ENCODE results near the gene C6orf136. TPM values are rescaled to one million over a fixed set of nuclear protein-coding genes. Genes with fewer than 3 reads are reported as not detected.
"Not testable (repeated sequence)": the region's sequence is repeated elsewhere in the genome, so short reads cannot be mapped to it uniquely, and the experiment has no call there.

The C6orf136 gene
- 10 to 100 TPM in 1 of 2 donors, 1 to 10 TPM in 1; 5.1 to 17.4 TPM for total RNA-seq
- 10 to 100 TPM in 1 of 2 donors, 1 to 10 TPM in 1; 9.2 to 26.0 TPM for polyA plus RNA-seq
- long read RNA-seq, donor 1, partial matches to known transcripts = 0 of 3 reads
- long read RNA-seq, donor 1, other reads (novel, unspliced or antisense) = 0 of 3 reads
- long read RNA-seq, donor 2 = 0 reads
- long read RNA-seq, donor 3, partial matches to known transcripts = 0 of 3 reads
- long read RNA-seq, donor 3, other reads (novel, unspliced or antisense) = 0 of 3 reads
- long read RNA-seq, donor 4, partial matches to known transcripts = 0 of 2 reads
- long read RNA-seq, donor 4, other reads (novel, unspliced or antisense) = 0 of 2 reads
- long read RNA-seq, donor 5, transcript C6orf136-203 (6 exons, 1,402 nt) = major isoform, 5 of 14 reads
- long read RNA-seq, donor 5, partial matches to known transcripts = 8 of 14 reads
- long read RNA-seq, donor 5, other reads (novel, unspliced or antisense) = 0 of 14 reads

GRCh38 chr6:30646450-30647241 is at the start of gene C6orf136:
TSS of gene C6orf136 (plus strand) at chr6:30647133. CDS start at chr6:30647232, 99 bp downstream.
- ATAC-seq (ENCODE audit: insufficient read depth, low FRiP score) = peak; percentile 90
- no peak for TF ChIP-seq CTCF (IDR thresholded peaks at IDR 0.05; ENCODE audit: control extremely low read depth, extremely low read depth)
- DNase-seq = peak; percentile 93 to 96 (median 95)
- no peaks in the 10 kb centered on the region for H3K27me3 ChIP-seq (ENCODE audit: control insufficient read depth in 3 of 3, insufficient read depth in 3 of 3, low read length in 2 of 3)
- peaks cover 5 to 26% (median 19%) of the 10 kb centered on the region in 4 donors for H3K36me3 ChIP-seq (ENCODE audit: control insufficient read depth in 4 of 4, insufficient read depth in 4 of 4, low read length in 4 of 4)
- peak within 1 kb of the TSS; percentile 77 for H3K4me3 ChIP-seq
- H3K9me3 ChIP-seq (ENCODE audit: control insufficient read depth in 4 of 4, insufficient read depth in 3 of 4, low read length in 3 of 4) = no peaks in the 10 kb centered on the region
- H3K4me1 ChIP-seq (ENCODE audit: control insufficient read depth in 5 of 5, insufficient read depth in 5 of 5, low read length in 5 of 5) = peaks cover 0 to 10% (median 0%) of the 10 kb centered on the region in 5 donors
- H3K9ac ChIP-seq (ENCODE audit: insufficient read depth in 1 of 2, low read length in 2 of 2) = peak within 1 kb of the TSS; percentile 46 to 59
- H3K27ac ChIP-seq (ENCODE audit: low read depth in 1 of 2, low read length in 1 of 2) = peak within 1 kb of the TSS; percentile 88 to 98
- WGBS, 2 donors = 12 to 19% methylated on average over 32 to 37 of the region's 37 CpGs

- not testable (repeated sequence) for H3K27ac ChIP-seq (ENCODE audit: low read depth in 1 of 2, low read length in 1 of 2); H3K9me3 ChIP-seq (ENCODE audit: control insufficient read depth in 4 of 4, insufficient read depth in 3 of 4, low read length in 3 of 4); H3K4me3 ChIP-seq; H3K4me1 ChIP-seq (ENCODE audit: control insufficient read depth in 5 of 5, insufficient read depth in 5 of 5, low read length in 5 of 5); H3K9ac ChIP-seq (ENCODE audit: insufficient read depth in 1 of 2, low read length in 2 of 2); H3K27me3 ChIP-seq (ENCODE audit: control insufficient read depth in 3 of 3, insufficient read depth in 3 of 3, low read length in 2 of 3)
- H3K36me3 ChIP-seq (ENCODE audit: control insufficient read depth in 4 of 4, insufficient read depth in 4 of 4, low read length in 4 of 4) = peaks cover 6 to 31% (median 16%) of the 10 kb centered on the region in 4 donors
- peak; percentile 84 for TF ChIP-seq CTCF (IDR thresholded peaks at IDR 0.05; ENCODE audit: control extremely low read depth, extremely low read depth)
- WGBS, 2 donors = 75 to 79% methylated on average over 15 of the region's 15 CpGs
- ATAC-seq (ENCODE audit: insufficient read depth, low FRiP score) (peak; percentile 82), DNase-seq (peak; percentile 76 to 80 (median 77))
These were observed 49.4 kb upstream of the C6orf136 start for GRCh38 chr6:30597315-30598144.

GRCh38 chr6:30598912-30599624 is 47.9 kb upstream of the C6orf136 start:
- Histone ChIP-seq H3K27ac (ENCODE audit: low read depth in 1 of 2, low read length in 1 of 2) (no peak overlapping the region), H3K9ac (ENCODE audit: insufficient read depth in 1 of 2, low read length in 2 of 2) (no peak overlapping the region), H3K4me3 (no peak overlapping the region), H3K27me3 (ENCODE audit: control insufficient read depth in 3 of 3, insufficient read depth in 3 of 3, low read length in 2 of 3) (no peaks in the 10 kb centered on the region), H3K9me3 (ENCODE audit: control insufficient read depth in 4 of 4, insufficient read depth in 3 of 4, low read length in 3 of 4) (no peaks in the 10 kb centered on the region), H3K36me3 (ENCODE audit: control insufficient read depth in 4 of 4, insufficient read depth in 4 of 4, low read length in 4 of 4) (peaks cover 21 to 44% (median 27%) of the 10 kb centered on the region in 4 donors), H3K4me1 (ENCODE audit: control insufficient read depth in 5 of 5, insufficient read depth in 5 of 5, low read length in 5 of 5) (peaks cover 0 to 7% (median 0%) of the 10 kb centered on the region in 5 donors)
- DNase-seq (no peak), ATAC-seq (ENCODE audit: insufficient read depth, low FRiP score) (no peak)
- 77 to 85% methylated on average over 12 of the region's 12 CpGs for WGBS, 2 donors
- TF ChIP-seq CTCF (IDR thresholded peaks at IDR 0.05; ENCODE audit: control extremely low read depth, extremely low read depth) = no peak

All from lung (tissue), 16 donors.